OCI-LY3 (cell line): ENCODE measurements around the gene SMYD4.
"Not testable (repeated sequence)": the region's sequence is repeated elsewhere in the genome, so short reads cannot be mapped to it uniquely, and the experiment has no call there.

Source experiments
- EZH2phosphoT487 ChIP-seq: fragments of 200-600 bp; shearing (Covaris generic); IDR thresholded peaks from 2 replicates; pipeline ENCODE4 v1.6.1; 2018; ENCODE audit warnings: antibody characterized with exemption, mixed run types, low read depth
- TF ChIP-seq, protein P1 (sequence below): fragments of 200-600, 300-600 bp; sonication (generic); IDR thresholded peaks from 2 replicates; pipeline ENCODE4 v1.5.1; 2014; ENCODE audit warnings: antibody characterized with exemption, low read length, low read depth

DNA sequence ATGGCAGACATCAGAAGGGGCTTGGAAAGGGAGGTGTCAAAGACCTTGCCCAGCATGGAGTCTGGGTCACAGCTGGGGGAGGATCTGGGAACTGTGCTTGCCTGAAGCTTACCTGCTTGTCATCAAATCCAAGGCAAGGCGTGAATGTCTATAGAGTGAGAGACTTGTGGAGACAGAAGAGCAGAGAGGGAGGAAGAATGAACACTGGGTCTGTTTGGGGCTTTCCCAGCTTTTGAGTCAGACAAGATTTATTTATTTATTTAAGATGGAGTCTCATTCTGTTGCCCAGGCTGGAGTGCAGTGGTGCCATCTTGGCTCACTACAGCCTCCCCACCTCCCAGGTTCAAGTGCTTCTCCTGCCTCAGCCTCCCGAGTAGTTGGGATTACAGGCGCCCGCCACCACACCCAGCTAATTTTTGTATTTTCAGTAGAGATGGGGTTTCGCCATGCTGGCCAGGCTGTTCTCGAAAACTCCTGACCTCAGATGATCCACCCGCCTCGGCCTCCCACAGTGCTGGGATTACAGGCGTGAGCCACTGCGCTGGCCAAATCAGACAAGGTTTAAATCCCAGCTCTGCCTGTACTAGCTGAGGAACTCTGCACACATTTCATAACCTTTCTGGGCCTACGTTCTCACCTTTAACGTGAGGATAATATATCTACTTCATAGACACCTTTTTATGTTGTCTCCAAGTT is 56.6 kb downstream of the SMYD4 start:
- TF ChIP-seq, protein P1, sequence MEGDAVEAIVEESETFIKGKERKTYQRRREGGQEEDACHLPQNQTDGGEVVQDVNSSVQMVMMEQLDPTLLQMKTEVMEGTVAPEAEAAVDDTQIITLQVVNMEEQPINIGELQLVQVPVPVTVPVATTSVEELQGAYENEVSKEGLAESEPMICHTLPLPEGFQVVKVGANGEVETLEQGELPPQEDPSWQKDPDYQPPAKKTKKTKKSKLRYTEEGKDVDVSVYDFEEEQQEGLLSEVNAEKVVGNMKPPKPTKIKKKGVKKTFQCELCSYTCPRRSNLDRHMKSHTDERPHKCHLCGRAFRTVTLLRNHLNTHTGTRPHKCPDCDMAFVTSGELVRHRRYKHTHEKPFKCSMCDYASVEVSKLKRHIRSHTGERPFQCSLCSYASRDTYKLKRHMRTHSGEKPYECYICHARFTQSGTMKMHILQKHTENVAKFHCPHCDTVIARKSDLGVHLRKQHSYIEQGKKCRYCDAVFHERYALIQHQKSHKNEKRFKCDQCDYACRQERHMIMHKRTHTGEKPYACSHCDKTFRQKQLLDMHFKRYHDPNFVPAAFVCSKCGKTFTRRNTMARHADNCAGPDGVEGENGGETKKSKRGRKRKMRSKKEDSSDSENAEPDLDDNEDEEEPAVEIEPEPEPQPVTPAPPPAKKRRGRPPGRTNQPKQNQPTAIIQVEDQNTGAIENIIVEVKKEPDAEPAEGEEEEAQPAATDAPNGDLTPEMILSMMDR: not testable (repeated sequence)
- not testable (repeated sequence) for TF ChIP-seq EZH2phosphoT487
